Cardiac muscle cell (in vitro differentiated cells and primary cell): ENCODE data around the gene WNK4. TPM values are rescaled to one million over a fixed set of nuclear protein-coding genes. Genes with fewer than 3 reads are reported as not detected.
A peak's percentile ranks its signal among the peaks of the same experiment; 100 is the strongest.

Experiments used
- DNase-seq, 2 donors: peaks; one replicate each; pipeline versions ENCODE4 v3.0.0 to v3.0.0-alpha.2; 2010 to 2017; ENCODE audit warnings: low read depth in 1 of 2, low spot score in 1 of 2
- H3K27ac ChIP-seq: fragments of 200-600 bp; sonication (generic); 2 replicates; pipeline ENCODE4 v1.5.1; 2016
- H3K27me3 ChIP-seq: fragments of 200-600 bp; sonication (generic); 2 replicates; pipeline ENCODE4 v1.6.0; 2016; ENCODE audit warnings: control low read depth
- H3K36me3 ChIP-seq: fragments of 200-600 bp; sonication (generic); 2 replicates; pipeline ENCODE4 v1.5.1; 2016; ENCODE audit warnings: control low read depth
- H3K4me1 ChIP-seq: fragments of 200-600 bp; sonication (generic); 2 replicates; pipeline ENCODE4 v1.8.1; 2017; ENCODE audit warnings: low read depth, mild to moderate bottlenecking, mixed run types
- H3K4me3 ChIP-seq: fragments of 200-600 bp; sonication (generic); 2 replicates; pipeline ENCODE4 v1.5.1; 2016; ENCODE audit warnings: mild to moderate bottlenecking
- H3K9me3 ChIP-seq: fragments of 200-600 bp; sonication (generic); 2 replicates; pipeline ENCODE4 v1.5.1; 2017; ENCODE audit warnings: low read depth, mild to moderate bottlenecking, control low read depth
- CTCF ChIP-seq: IDR thresholded peaks from 2 replicates; pipeline ENCODE4 v1.5.1; 2012; ENCODE audit warnings: low read depth, mild to moderate bottlenecking, low read length
- polyA plus RNA-seq: library from polyadenylated mRNA; unstranded; fragments of >200 nt; fragmentation: Nextera tagmentation; extraction: Ambion mirVana; gene quantifications from 2 replicates; pipeline ENCODE4 v1.2.1, GENCODE V29; 2016
- total RNA-seq: library from RNA; depleted of rRNA; stranded (reverse); fragments of >200 nt; gene quantifications from 2 replicates; pipeline ENCODE4 v1.2.3, GENCODE V29; 2016

The WNK4 gene
- total and polyA plus RNA-seq, 2 experiments from 2014 or later, result 0.71 to 1.6 TPM

GRCh38 chr17:42830971-42831370, 50.6 kb downstream of the WNK4 start:
- Histone ChIP-seq H3K27ac (no peak overlapping the region), H3K4me1 (peaks cover 10% of the 10 kb centered on the region), H3K4me3 (no peak overlapping the region), H3K9me3 (no peaks in the 10 kb centered on the region), H3K27me3 (peaks cover 4% of the 10 kb centered on the region), H3K36me3 (no peaks in the 10 kb centered on the region)
- DNase-seq, result no peak
- TF ChIP-seq CTCF, result no peak

- Histone ChIP-seq H3K27ac (peak overlapping the region; percentile 78), H3K4me3 (peak overlapping the region; percentile 54), H3K9me3 (no peaks in the 10 kb centered on the region), H3K36me3 (peaks cover 6% of the 10 kb centered on the region), H3K4me1 (peaks cover 10% of the 10 kb centered on the region), H3K27me3 (peaks cover 2% of the 10 kb centered on the region)
- no peak for TF ChIP-seq CTCF
- no peak for DNase-seq
Observed at GRCh38 chr17:42832213-42832933, 52.0 kb downstream of the WNK4 start.

GRCh38 chr17:42832934-42833766, 52.7 kb downstream of the WNK4 start, which contains the start of gene PSME3:
Gene PSME3 (plus strand): TSS chr17:42833397. CDS start chr17:42833632, 235 bp downstream.
- no peaks in the 10 kb centered on the region for H3K9me3 ChIP-seq
- DNase-seq, result peak; percentile 90 to 94
- peaks cover 11% of the 10 kb centered on the region for H3K36me3 ChIP-seq
- H3K4me3 ChIP-seq, result peak within 1 kb of the TSS; percentile 54
- no peak for TF ChIP-seq CTCF
- peak within 1 kb of the TSS; percentile 78 for H3K27ac ChIP-seq
- H3K4me1 ChIP-seq, result peaks cover 10% of the 10 kb centered on the region
- H3K27me3 ChIP-seq, result peaks cover 2% of the 10 kb centered on the region

- no peak for DNase-seq
- H3K4me3 ChIP-seq, result peak overlapping the region; percentile 54
- peaks cover 2% of the 10 kb centered on the region for H3K27me3 ChIP-seq
- H3K36me3 ChIP-seq, result peaks cover 17% of the 10 kb centered on the region
- H3K4me1 ChIP-seq, result peaks cover 10% of the 10 kb centered on the region
- peak overlapping the region; percentile 78 for H3K27ac ChIP-seq
- H3K9me3 ChIP-seq, result no peaks in the 10 kb centered on the region
- TF ChIP-seq CTCF, result no peak
Observed at GRCh38 chr17:42833767-42834422, 53.5 kb downstream of the WNK4 start.

GRCh38 chr17:42835732-42836131, 55.3 kb downstream of the WNK4 start:
- H3K4me1 ChIP-seq, result peaks cover 10% of the 10 kb centered on the region
- H3K36me3 ChIP-seq, result peaks cover 30% of the 10 kb centered on the region
- DNase-seq, result no peak
- H3K9me3 ChIP-seq, result no peaks in the 10 kb centered on the region
- no peaks in the 10 kb centered on the region for H3K27me3 ChIP-seq
- TF ChIP-seq CTCF, result no peak
- no peak overlapping the region for H3K27ac ChIP-seq
- no peak overlapping the region for H3K4me3 ChIP-seq
